Stomach (tissue), 9 donors: Measurements from ENCODE around the gene MYO5C. TPM values are rescaled to one million over a fixed set of nuclear protein-coding genes. Genes with fewer than 3 reads are reported as not detected.

ENCODE experiments used
- DNase-seq, 2 donors: peaks; one replicate each; pipeline versions ENCODE4 v3.0.0 to v3.0.0-alpha.2; 2013 to 2019
- H3K27ac ChIP-seq, 5 donors: fragments of 200-600 bp in 4 of 5; sonication (generic) in 4 of 5; one replicate each; pipeline ENCODE4 v1.5.1; 2013 to 2019; ENCODE audit warnings: mild to moderate bottlenecking in 1 of 5, moderate library complexity in 1 of 5
- H3K27me3 ChIP-seq, 3 donors: fragments of 200-600 bp; sonication (generic); one replicate each; pipeline ENCODE4 v1.5.1; 2017 to 2019; ENCODE audit warnings: mixed run types in 1 of 3
- H3K36me3 ChIP-seq, 4 donors: fragments of 200-600 bp; sonication (generic); 1 replicate in 3 of 4; 2 replicates in 1 of 4; pipeline ENCODE4 v1.5.1; 2016 to 2019
- H3K4me1 ChIP-seq, 4 donors: fragments of 200-600 bp; sonication (generic); one replicate each; pipeline ENCODE4 v1.5.1; 2016 to 2019
- H3K4me3 ChIP-seq, 4 donors: fragments of 200-600 bp; sonication (generic) in 3 of 4; one replicate each; pipeline ENCODE4 v1.5.1; 2016 to 2019; ENCODE audit warnings: mild to moderate bottlenecking in 1 of 4
- H3K9me3 ChIP-seq, 4 donors: fragments of 200-600 bp; sonication (generic); one replicate each; pipeline ENCODE4 v1.5.1; 2016 to 2019
- CTCF ChIP-seq, 7 experiments: fragments of 450-650 bp in 4 of 7; fragments of 200-600 bp in 3 of 7; sonication (generic) in 3 of 7; IDR thresholded peaks; one replicate each; pipeline ENCODE4 v1.5.1; 2016 to 2019; ENCODE audit warnings: antibody characterized with exemption in 7 of 7, control low read depth in 2 of 7, mild to moderate bottlenecking in 1 of 7
- EP300 ChIP-seq: sonication (generic); formaldehyde crosslinking; IDR thresholded peaks from one replicate; pipeline ENCODE4 v1.6.1; 2017; ENCODE audit warnings: antibody characterized with exemption
- POLR2A ChIP-seq, 4 donors: fragments of 450-650 bp; IDR thresholded peaks; one replicate each; pipeline ENCODE4 v1.6.1; 2016; ENCODE audit warnings: antibody characterized with exemption in 4 of 4, control low read depth in 2 of 4, mild to moderate bottlenecking in 1 of 4, moderate library complexity in 1 of 4
- POLR2AphosphoS5 ChIP-seq, 3 donors: sonication (generic); formaldehyde crosslinking; IDR thresholded peaks; one replicate each; pipeline ENCODE4 v1.6.1; 2016; ENCODE audit warnings: antibody characterized with exemption in 3 of 3
- WGBS, 5 donors: extraction: QIAGEN DNeasy Blood & Tissue Kit in 3 of 5; methylation state at CpG; one replicate each; pipeline versions ENCODE4 v1.1.5 to v1.1.7; 2013 to 2018; 5-methylcytosine and 5-hydroxymethylcytosine counted together
- intact Hi-C: fragments of 100-400 bp; cut with DNase I; formaldehyde crosslinking; loops from one replicate; pipeline ENCODE4 v1.15.1; 2023; ENCODE audit warnings: low total_unique reads
- polyA plus RNA-seq, 3 donors: library from polyadenylated mRNA; stranded (reverse); fragments of 200-250 nt; gene quantifications; one replicate each; pipeline ENCODE4 v1.2.3, GENCODE V29; 2013
- total RNA-seq, 5 donors: library from RNA; depleted of rRNA; stranded (reverse); fragments of >200 nt; gene quantifications; one replicate each; pipeline versions ENCODE4 v1.1.0 to v1.2.3, GENCODE V29; 2014 to 2016
- donor health status: healthy with polysubstance abuse.
- donor health status: Bipolar disorder and iron deficiency.
- donor health status: healthy.

The MYO5C gene
- total and polyA plus RNA-seq, 8 donors: 4.3 to 148 (median 25.6) TPM

- Histone ChIP-seq H3K36me3 (no peaks in the 10 kb centered on the region), H3K9me3 (no peaks in the 10 kb centered on the region), H3K4me3 (no peak overlapping the region), H3K27me3 (peaks cover 0 to 26% (median 12%) of the 10 kb centered on the region in 3 donors), H3K4me1 (peaks cover 26 to 57% (median 51%) of the 10 kb centered on the region in 4 donors), H3K27ac (peak overlapping the region; percentile 2 to 89 (median 27))
- peak in 1 of 2 donors; percentile 42 for DNase-seq
- WGBS, 5 donors: 38 to 64% (median 47%) methylated on average over 7 of the region's 7 CpGs
- TF ChIP-seq POLR2AphosphoS5 (IDR thresholded peaks at IDR 0.05): no peak
- no peak for TF ChIP-seq EP300
- no peak for TF ChIP-seq POLR2A (IDR thresholded peaks at IDR 0.05)
- no peak for TF ChIP-seq CTCF (IDR thresholded peaks at IDR 0.05)
- intact Hi-C loops: no loop called here
These were observed 2.7 kb downstream of the MYO5C start for GRCh38 chr15:52292780-52293392.

GRCh38 chr15:52291204-52291603, 4.4 kb downstream of the MYO5C start:
- TF ChIP-seq POLR2A (IDR thresholded peaks at IDR 0.05): no peak
- no peak for TF ChIP-seq EP300
- TF ChIP-seq POLR2AphosphoS5 (IDR thresholded peaks at IDR 0.05): no peak
- no peak for TF ChIP-seq CTCF (IDR thresholded peaks at IDR 0.05)
- H3K27me3 ChIP-seq: peaks cover 0 to 26% (median 12%) of the 10 kb centered on the region in 3 donors
- DNase-seq: no peak
- peak overlapping the region in 2 of 5 donors; percentile 13 to 23 for H3K27ac ChIP-seq
- no peaks in the 10 kb centered on the region for H3K9me3 ChIP-seq
- H3K4me1 ChIP-seq: peaks cover 26 to 67% (median 58%) of the 10 kb centered on the region in 4 donors
- intact Hi-C loops: no loop called here
- no peaks in the 10 kb centered on the region for H3K36me3 ChIP-seq
- 64 to 75% (median 66%) methylated on average over 4 of the region's 4 CpGs for WGBS, 5 donors
- no peak overlapping the region for H3K4me3 ChIP-seq

- no peak for DNase-seq
- peaks cover 0 to 25% (median 12%) of the 10 kb centered on the region in 3 donors for H3K27me3 ChIP-seq
- 89 to 92% (median 90%) methylated on average over 3 of the region's 3 CpGs for WGBS, 5 donors
- H3K36me3 ChIP-seq: no peaks in the 10 kb centered on the region
- H3K4me3 ChIP-seq: no peak overlapping the region
- H3K4me1 ChIP-seq: peaks cover 24 to 64% (median 56%) of the 10 kb centered on the region in 4 donors
- H3K27ac ChIP-seq: peak overlapping the region in 1 of 5 donors; percentile 23
- intact Hi-C loops: no loop called here
- TF ChIP-seq CTCF (IDR thresholded peaks at IDR 0.05) (no peak), POLR2A (IDR thresholded peaks at IDR 0.05) (no peak), POLR2AphosphoS5 (IDR thresholded peaks at IDR 0.05) (no peak)
- no peaks in the 10 kb centered on the region for H3K9me3 ChIP-seq
These were observed 4.8 kb downstream of the MYO5C start for GRCh38 chr15:52290800-52291199.

- peaks cover 20 to 59% (median 51%) of the 10 kb centered on the region in 4 donors for H3K4me1 ChIP-seq
- H3K27ac ChIP-seq: peak overlapping the region in 2 of 5 donors; percentile 86 to 88
- DNase-seq: no peak
- intact Hi-C loops: no loop called here
- H3K9me3 ChIP-seq: no peaks in the 10 kb centered on the region
- H3K4me3 ChIP-seq: no peak overlapping the region
- 40 to 75% (median 62%) methylated on average over 4 of the region's 4 CpGs for WGBS, 5 donors
- peaks cover 0 to 20% (median 7%) of the 10 kb centered on the region in 3 donors for H3K27me3 ChIP-seq
- H3K36me3 ChIP-seq: no peaks in the 10 kb centered on the region
- TF ChIP-seq POLR2A (IDR thresholded peaks at IDR 0.05): no peak
- TF ChIP-seq CTCF (IDR thresholded peaks at IDR 0.05): no peak
- no peak for TF ChIP-seq EP300
- no peak for TF ChIP-seq POLR2AphosphoS5 (IDR thresholded peaks at IDR 0.05)
These were observed 5.3 kb downstream of the MYO5C start for GRCh38 chr15:52290329-52290728.
